HT1080 (cell line): Measurements from ENCODE around the gene FUZ. TPM values are rescaled to one million over a fixed set of nuclear protein-coding genes. Genes with fewer than 3 reads are reported as not detected.

ENCODE experiments used
- DNase-seq: peaks from one replicate; pipeline ENCODE4 v3.0.0-alpha.2; 2015; ENCODE audit warnings: low read depth
- small RNA-seq: library from RNA; depleted of rRNA; stranded (forward); fragments of <200 nt; gene quantifications from one replicate; pipeline ENCODE3, GENCODE V24; 2014
- total RNA-seq: library from RNA; depleted of rRNA; stranded (reverse); fragments of >200 nt; shearing (Covaris generic); gene quantifications from 2 replicates; pipeline ENCODE4 v1.2.3, GENCODE V29; 2014; rRNA removed

The FUZ gene
- total RNA-seq, 1 experiment from 2014 or later = 72.2 TPM

DNA sequence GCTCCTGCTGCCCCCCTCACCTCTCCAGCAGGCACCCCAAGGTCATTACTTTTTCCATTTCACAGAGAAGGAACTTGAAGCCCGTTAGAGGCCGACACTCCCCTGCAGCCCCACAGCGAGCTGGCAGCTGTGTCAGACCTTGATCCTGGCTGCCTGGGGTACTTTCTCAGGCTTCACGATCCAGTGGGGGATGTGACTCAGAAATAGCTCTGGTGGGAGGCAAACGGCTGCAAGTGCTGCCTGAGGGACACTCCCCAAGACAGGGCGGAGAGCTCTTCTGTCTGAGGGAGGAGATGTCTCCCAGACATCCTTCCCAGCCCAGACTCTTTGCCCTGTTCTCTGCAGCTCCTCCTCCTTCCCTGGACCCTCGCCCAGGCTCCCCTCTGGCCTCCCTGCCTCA lies 54.8 kb downstream of the FUZ start:
- DNase-seq = peak; percentile 75

Small RNAs within 50 kb of the gene (small RNA-seq; reads per million reads assigned to genes)
- gene MIR4749 = not detected
- not detected for gene MIR6799
- not detected for gene RNU6-841P

Other genes starting within 250 kb of the FUZ start
- gene NOSIP, start 232.7 kb downstream of the FUZ start, total RNA-seq = 140 and 203 TPM in 2 replicates
- gene PRRG2, start 232.0 kb downstream of the FUZ start, total RNA-seq = 0.70 and 1.1 TPM in 2 replicates
- gene PRR12, start 222.1 kb downstream of the FUZ start, total RNA-seq = 3.4 and 6.5 TPM in 2 replicates
- gene RRAS, start 173.1 kb downstream of the FUZ start, total RNA-seq = 23.5 and 26.7 TPM in 2 replicates
- 21.2 and 31.7 TPM in 2 replicates for gene SCAF1, start 171.1 kb downstream of the FUZ start, total RNA-seq
- gene IRF3, start 147.4 kb downstream of the FUZ start, total RNA-seq = 55.9 and 62.7 TPM in 2 replicates
- 21.2 and 26.0 TPM in 2 replicates for gene BCL2L12, start 147.4 kb downstream of the FUZ start, total RNA-seq
- 540 and 551 TPM in 2 replicates for gene PRMT1, start 136.0 kb downstream of the FUZ start, total RNA-seq
- 9.6 and 11.1 TPM in 2 replicates for gene ADM5, start 123.7 kb downstream of the FUZ start, total RNA-seq
- gene CPT1C, start 122.2 kb downstream of the FUZ start, total RNA-seq = 0.84 TPM in 1 of 2 replicates, not detected in the other
- gene TSKS, start 50.0 kb downstream of the FUZ start, total RNA-seq = not detected in 2 replicates
- 63.5 and 75.0 TPM in 2 replicates for gene AP2A1, start 46.3 kb downstream of the FUZ start, total RNA-seq
- 15.3 and 18.7 TPM in 2 replicates for gene MED25, start 5.0 kb upstream of the FUZ start, total RNA-seq
- 63.8 and 77.1 TPM in 2 replicates for gene PTOV1, start 37.9 kb upstream of the FUZ start, total RNA-seq
- gene PNKP, start 54.3 kb upstream of the FUZ start, total RNA-seq = 55.5 and 57.2 TPM in 2 replicates
- 30.4 and 46.2 TPM in 2 replicates for gene AKT1S1, start 64.1 kb upstream of the FUZ start, total RNA-seq
- 5.5 and 9.8 TPM in 2 replicates for gene TBC1D17, start 64.4 kb upstream of the FUZ start, total RNA-seq
- 0.13 and 0.24 TPM in 2 replicates for gene IL4I1, start 83.6 kb upstream of the FUZ start, total RNA-seq
- 13.6 and 17.4 TPM in 2 replicates for gene ATF5, start 115.9 kb upstream of the FUZ start, total RNA-seq
- 72.9 and 91.9 TPM in 2 replicates for gene NUP62, start 116.2 kb upstream of the FUZ start, total RNA-seq
- gene SIGLEC11, start 147.9 kb upstream of the FUZ start, total RNA-seq = not detected in 2 replicates
- 18.9 and 20.9 TPM in 2 replicates for gene VRK3, start 212.1 kb upstream of the FUZ start, total RNA-seq
- gene ZNF473, start 212.7 kb upstream of the FUZ start, total RNA-seq = 10.1 and 10.4 TPM in 2 replicates